ENCODE data around the gene SLC15A2. TPM values are rescaled to one million over a fixed set of nuclear protein-coding genes. Genes with fewer than 3 reads are reported as not detected.

Gene SLC15A2
- total and polyA plus RNA-seq, 9 of the 15 experiments (the other 6 are each of a cell fraction or from before 2014, with no cell fraction given): 0.05 to 0.53 (median 0.25) TPM; not detected in 1

DNA sequence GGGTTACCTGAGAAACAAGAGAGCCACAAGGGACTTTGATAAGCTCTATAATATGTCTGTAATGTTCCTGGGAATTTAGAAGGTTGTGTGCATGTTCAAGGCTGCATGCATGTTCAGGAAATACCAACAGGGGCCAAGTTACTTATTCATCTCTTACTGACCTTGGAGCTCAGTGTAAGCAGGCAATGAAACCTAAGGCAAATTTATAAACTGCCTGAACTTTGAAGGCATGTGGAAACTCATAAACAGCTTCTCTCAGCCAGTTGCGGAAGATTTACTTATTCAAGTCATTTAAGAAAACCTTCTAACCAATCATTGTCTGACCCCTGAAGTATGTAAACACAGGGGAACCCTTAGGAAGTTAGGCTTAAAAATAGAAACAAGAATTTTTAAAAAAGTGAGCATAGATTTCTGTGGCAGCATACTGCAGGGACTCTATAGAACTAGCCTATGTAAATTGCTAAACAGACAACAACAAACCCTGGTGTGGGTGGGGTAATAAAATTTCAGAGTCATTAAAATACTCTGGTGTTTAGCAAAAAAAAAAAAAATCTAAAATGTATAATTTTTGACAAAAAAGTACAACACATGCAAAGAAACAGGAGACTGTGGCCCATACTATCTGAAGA, 57.2 kb downstream of the SLC15A2 start:
- CTCF ChIA-PET (ENCODE audit: low intra/inter-chr PET ratio): no interaction called here
- TF ChIP-seq TOE1 (IDR thresholded peaks at IDR 0.05; ENCODE audit: borderline replicate concordance): no peak
- no peak for TF ChIP-seq TOE1 (CRISPR knock-in tag; IDR thresholded peaks at IDR 0.05; ENCODE audit: borderline replicate concordance, low read depth)
- TF ChIP-seq, protein P1, sequence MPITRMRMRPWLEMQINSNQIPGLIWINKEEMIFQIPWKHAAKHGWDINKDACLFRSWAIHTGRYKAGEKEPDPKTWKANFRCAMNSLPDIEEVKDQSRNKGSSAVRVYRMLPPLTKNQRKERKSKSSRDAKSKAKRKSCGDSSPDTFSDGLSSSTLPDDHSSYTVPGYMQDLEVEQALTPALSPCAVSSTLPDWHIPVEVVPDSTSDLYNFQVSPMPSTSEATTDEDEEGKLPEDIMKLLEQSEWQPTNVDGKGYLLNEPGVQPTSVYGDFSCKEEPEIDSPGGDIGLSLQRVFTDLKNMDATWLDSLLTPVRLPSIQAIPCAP (CRISPR knock-in tag; IDR thresholded peaks at IDR 0.05; ENCODE audit: borderline replicate concordance): no peak
- TF ChIP-seq, protein P2, sequence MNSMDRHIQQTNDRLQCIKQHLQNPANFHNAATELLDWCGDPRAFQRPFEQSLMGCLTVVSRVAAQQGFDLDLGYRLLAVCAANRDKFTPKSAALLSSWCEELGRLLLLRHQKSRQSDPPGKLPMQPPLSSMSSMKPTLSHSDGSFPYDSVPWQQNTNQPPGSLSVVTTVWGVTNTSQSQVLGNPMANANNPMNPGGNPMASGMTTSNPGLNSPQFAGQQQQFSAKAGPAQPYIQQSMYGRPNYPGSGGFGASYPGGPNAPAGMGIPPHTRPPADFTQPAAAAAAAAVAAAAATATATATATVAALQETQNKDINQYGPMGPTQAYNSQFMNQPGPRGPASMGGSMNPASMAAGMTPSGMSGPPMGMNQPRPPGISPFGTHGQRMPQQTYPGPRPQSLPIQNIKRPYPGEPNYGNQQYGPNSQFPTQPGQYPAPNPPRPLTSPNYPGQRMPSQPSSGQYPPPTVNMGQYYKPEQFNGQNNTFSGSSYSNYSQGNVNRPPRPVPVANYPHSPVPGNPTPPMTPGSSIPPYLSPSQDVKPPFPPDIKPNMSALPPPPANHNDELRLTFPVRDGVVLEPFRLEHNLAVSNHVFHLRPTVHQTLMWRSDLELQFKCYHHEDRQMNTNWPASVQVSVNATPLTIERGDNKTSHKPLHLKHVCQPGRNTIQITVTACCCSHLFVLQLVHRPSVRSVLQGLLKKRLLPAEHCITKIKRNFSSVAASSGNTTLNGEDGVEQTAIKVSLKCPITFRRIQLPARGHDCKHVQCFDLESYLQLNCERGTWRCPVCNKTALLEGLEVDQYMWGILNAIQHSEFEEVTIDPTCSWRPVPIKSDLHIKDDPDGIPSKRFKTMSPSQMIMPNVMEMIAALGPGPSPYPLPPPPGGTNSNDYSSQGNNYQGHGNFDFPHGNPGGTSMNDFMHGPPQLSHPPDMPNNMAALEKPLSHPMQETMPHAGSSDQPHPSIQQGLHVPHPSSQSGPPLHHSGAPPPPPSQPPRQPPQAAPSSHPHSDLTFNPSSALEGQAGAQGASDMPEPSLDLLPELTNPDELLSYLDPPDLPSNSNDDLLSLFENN (IDR thresholded peaks at IDR 0.05; ENCODE audit: low read depth in 2 of 2, low read length in 2 of 2): no peak
- TF ChIP-seq, protein P3, sequence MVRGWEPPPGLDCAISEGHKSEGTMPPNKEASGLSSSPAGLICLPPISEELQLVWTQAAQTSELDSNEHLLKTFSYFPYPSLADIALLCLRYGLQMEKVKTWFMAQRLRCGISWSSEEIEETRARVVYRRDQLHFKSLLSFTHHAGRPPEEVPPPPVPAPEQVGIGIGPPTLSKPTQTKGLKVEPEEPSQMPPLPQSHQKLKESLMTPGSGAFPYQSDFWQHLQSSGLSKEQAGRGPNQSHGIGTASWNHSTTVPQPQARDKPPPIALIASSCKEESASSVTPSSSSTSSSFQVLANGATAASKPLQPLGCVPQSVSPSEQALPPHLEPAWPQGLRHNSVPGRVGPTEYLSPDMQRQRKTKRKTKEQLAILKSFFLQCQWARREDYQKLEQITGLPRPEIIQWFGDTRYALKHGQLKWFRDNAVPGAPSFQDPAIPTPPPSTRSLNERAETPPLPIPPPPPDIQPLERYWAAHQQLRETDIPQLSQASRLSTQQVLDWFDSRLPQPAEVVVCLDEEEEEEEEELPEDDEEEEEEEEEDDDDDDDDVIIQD (CRISPR knock-in tag; IDR thresholded peaks at IDR 0.05): no peak
- TF ChIP-seq EZH2 (IDR thresholded peaks at IDR 0.05; ENCODE audit: borderline replicate concordance, low read depth, low read length): no peak
- TF ChIP-seq IRF2 (CRISPR knock-in tag; IDR thresholded peaks at IDR 0.05): no peak

More for the DNA sequence above, 57.2 kb downstream of the SLC15A2 start:
- no peaks in the 10 kb centered on the region for H3K36me3 ChIP-seq (ENCODE audit: control insufficient read depth, insufficient read depth, low read length)
- 31% methylated on average over 1 of the region's 1 CpG for WGBS (ENCODE audit: insufficient coverage, low coverage, missing lambda C conversion rate)
- H3K4me1 ChIP-seq (replicated peaks in 1 of 2; ENCODE audit: control insufficient read depth in 2 of 2, insufficient read depth in 2 of 2, low read length in 2 of 2): no peaks in the 10 kb centered on the region
- POLR2A ChIA-PET: interaction anchor here (0.9 kb wide), 1 partner anchor 62 kb away, joined by 3 read pairs; no protein-coding TSS in a partner anchor
- no peaks in the 10 kb centered on the region for H3K9me3 ChIP-seq (replicated peaks; ENCODE audit: control insufficient read depth, insufficient read depth, low read depth, low read length)
- H3K9me1 ChIP-seq (ENCODE audit: control insufficient read depth, insufficient read depth, low read length): no peaks in the 10 kb centered on the region
- no peaks in the 10 kb centered on the region for H3K79me2 ChIP-seq (ENCODE audit: control insufficient read depth, insufficient read depth, low read length)
- no peak overlapping the region for H3K4me2 ChIP-seq (ENCODE audit: insufficient read depth, low read length)
- no peaks in the 10 kb centered on the region for H3K27me3 ChIP-seq (ENCODE audit: control insufficient read depth in 2 of 2, insufficient read depth in 2 of 2, low read length in 2 of 2)
- H3K9ac ChIP-seq (ENCODE audit: insufficient read depth in 1 of 2, low read depth in 2 of 2, low read length in 2 of 2): no peak overlapping the region
- no peak overlapping the region for H2AFZ ChIP-seq (ENCODE audit: low read depth, low read length)
- no TSS peak for BruUV-seq (replicated peaks)
- FAIRE-seq (no peak), DNase-seq (ENCODE audit: extremely low read depth in 1 of 4, low spot score in 3 of 4) (no peak), ATAC-seq (no peak)
- no peak overlapping the region for H3K4me3 ChIP-seq
- H4K20me1 ChIP-seq (replicated peaks; ENCODE audit: control insufficient read depth, insufficient read depth, low read length): no peaks in the 10 kb centered on the region
- intact Hi-C loops (cut with micrococcal nuclease): no loop called here
- H3K27ac ChIP-seq (ENCODE audit: extremely low read depth, low read depth, low read length): no peak overlapping the region
- in situ Hi-C loops (cut with MboI): no loop called here

Measured in K562 (cell line).